HepG2 (cell line): Measurements from ENCODE around the gene CD300LF. TPM values are rescaled to one million over a fixed set of nuclear protein-coding genes. Genes with fewer than 3 reads are reported as not detected.

Source experiments
- ARNT ChIP-seq: fragments of 450-650 bp; IDR thresholded peaks from 2 replicates; pipeline ENCODE4 v1.6.1; 2017
- BRF2 ChIP-seq: sonication (generic); formaldehyde crosslinking; IDR thresholded peaks from 2 replicates; pipeline ENCODE4 v1.8.1; 2022; ENCODE audit warnings: mild to moderate bottlenecking, missing genetic modification reagents
- EED ChIP-seq: sonication (generic); formaldehyde crosslinking; IDR thresholded peaks from 2 replicates; pipeline ENCODE4 v1.5.0; 2020; ENCODE audit warnings: mild to moderate bottlenecking, missing genetic modification reagents
- HOXA7 ChIP-seq: sonication (generic); formaldehyde crosslinking; IDR thresholded peaks from 2 replicates; pipeline ENCODE4 v1.8.1; 2022; ENCODE audit warnings: mild to moderate bottlenecking, missing genetic modification reagents, moderate library complexity
- IKZF5 ChIP-seq: IDR thresholded peaks from 2 replicates; pipeline ENCODE4 v1.6.1; 2018; ENCODE audit warnings: missing genetic modification reagents, mild to moderate bottlenecking, missing compliant biosample characterization
- NFATC3 ChIP-seq: sonication (generic); formaldehyde crosslinking; IDR thresholded peaks from 2 replicates; pipeline ENCODE4 v1.5.1; 2020; ENCODE audit warnings: mild to moderate bottlenecking, missing genetic modification reagents
- ONECUT2 ChIP-seq: sonication (generic); formaldehyde crosslinking; IDR thresholded peaks from 2 replicates; pipeline ENCODE4 v1.4.0; 2020; ENCODE audit warnings: missing genetic modification reagents
- PLRG1 ChIP-seq: fragments of 450-650 bp; conservative IDR thresholded peaks from 2 replicates; pipeline ENCODE4 v1.6.1; 2016
- RXRA ChIP-seq: sonication (generic); formaldehyde crosslinking; IDR thresholded peaks from 2 replicates; pipeline ENCODE4 v1.5.1; 2020; ENCODE audit warnings: missing genetic modification reagents
- SNRNP70 ChIP-seq: fragments of 200-400 bp; formaldehyde crosslinking; IDR thresholded peaks from 2 replicates; pipeline ENCODE4 v1.6.1; 2017; ENCODE audit warnings: mild to moderate bottlenecking, low read depth, low read length, moderate library complexity
- SOX5 ChIP-seq: IDR thresholded peaks from 2 replicates; pipeline ENCODE4 v1.6.1; 2016; ENCODE audit warnings: borderline replicate concordance
- SRSF1 ChIP-seq: fragments of 200-400 bp; formaldehyde crosslinking; optimal IDR thresholded peaks from 2 replicates; pipeline ENCODE3; 2017; ENCODE audit warnings: mild to moderate bottlenecking, low read depth, low read length, moderate library complexity
- SSRP1 ChIP-seq: IDR thresholded peaks from 2 replicates; pipeline ENCODE4 v1.6.1; 2016; ENCODE audit warnings: control low read depth
- ZNF224 ChIP-seq: sonication (generic); formaldehyde crosslinking; IDR thresholded peaks from 2 replicates; pipeline ENCODE4 v1.5.0; 2020; ENCODE audit warnings: mild to moderate bottlenecking, missing genetic modification reagents
- ZNF558 ChIP-seq: sonication (generic); formaldehyde crosslinking; IDR thresholded peaks from 2 replicates; pipeline ENCODE4 v1.9.0; 2022; ENCODE audit warnings: mild to moderate bottlenecking, missing genetic modification reagents, borderline replicate concordance
- ZNF670 ChIP-seq: sonication (generic); formaldehyde crosslinking; IDR thresholded peaks from 2 replicates; pipeline ENCODE4 v1.8.0; 2022; ENCODE audit warnings: mild to moderate bottlenecking, missing genetic modification reagents, borderline replicate concordance
- polyA plus RNA-seq, 8 experiments: library from polyadenylated mRNA; depleted of rRNA in 3 of 8; stranded (reverse) in 7 of 8; unstranded in 1 of 8; fragments of >200 nt; fragmentation: Illumina TruSeq in 4 of 8; extraction: Trizol in 4 of 8; gene quantifications; 2 replicates each; pipeline versions ENCODE4 v1.2.1 to v1.2.3, GENCODE V29; 2011 to 2016; ENCODE audit warnings: low read depth in 4 of 8, missing spikeins in 1 of 8, mixed read lengths in 1 of 8; ENCODE audit not compliant: insufficient read depth in 1 of 8
- total RNA-seq, 5 experiments: library from RNA; depleted of rRNA; stranded (reverse); fragments of >200 nt; fragmentation: Illumina TruSeq; extraction: Trizol; gene quantifications; 2 replicates each; pipeline ENCODE4 v1.2.3, GENCODE V29; 2016; ENCODE audit warnings: low read depth in 1 of 5
- TF ChIP-seq, protein P1 (sequence below): sonication (generic); formaldehyde crosslinking; IDR thresholded peaks from 2 replicates; pipeline ENCODE4 v1.8.1; 2023; ENCODE audit warnings: missing genetic modification reagents, inconsistent platforms, borderline replicate concordance
- TF ChIP-seq, protein P2 (sequence below): sonication (generic); formaldehyde crosslinking; conservative IDR thresholded peaks from 2 replicates; pipeline ENCODE4 v1.4.0; 2020; ENCODE audit warnings: missing genetic modification reagents
- TF ChIP-seq, protein P3 (sequence below): IDR thresholded peaks from 2 replicates; pipeline ENCODE4 v1.6.1; 2016; ENCODE audit warnings: missing compliant biosample characterization, missing genetic modification reagents, borderline replicate concordance
- TF ChIP-seq, protein P4 (sequence below): IDR thresholded peaks from 2 replicates; pipeline ENCODE4 v1.6.1; 2012; ENCODE audit warnings: low read depth, low read length, improper control_type of control experiment
- TF ChIP-seq, protein P5 (sequence below): sonication (generic); formaldehyde crosslinking; conservative IDR thresholded peaks from 2 replicates; pipeline ENCODE4 v1.5.0; 2020; ENCODE audit warnings: missing genetic modification reagents

The CD300LF gene
- total and polyA plus RNA-seq, 2 of the 13 experiments (the other 11 are each of a cell fraction or from before 2014, with no cell fraction given): not detected

DNA sequence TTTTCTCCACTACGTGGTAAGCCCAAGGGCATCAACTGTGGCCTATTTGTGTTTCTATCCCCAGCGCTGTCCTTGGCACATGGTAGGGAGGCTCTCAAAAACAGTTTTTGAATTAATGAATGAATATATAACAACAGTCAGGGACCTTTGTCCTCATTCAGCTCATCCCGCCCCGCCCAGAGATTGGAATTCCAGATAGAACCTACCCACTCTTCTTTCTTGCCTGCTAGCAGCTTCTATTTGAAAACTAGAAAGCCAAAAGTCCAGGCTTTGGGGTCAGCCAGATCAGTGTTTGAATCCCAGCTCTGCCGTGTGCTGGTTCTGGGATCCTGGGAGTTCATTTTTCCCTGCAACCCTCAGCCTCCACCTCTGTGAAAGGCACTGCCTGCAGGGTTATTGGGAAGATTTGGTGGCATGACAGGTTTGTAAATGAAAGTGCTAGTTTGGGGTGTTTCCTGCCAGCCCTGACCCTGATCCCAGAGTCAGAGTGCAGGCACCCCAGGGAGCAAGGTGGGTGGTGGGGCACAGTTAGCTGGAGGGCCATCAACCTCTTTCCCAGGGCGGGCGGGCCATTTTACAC is 40.2 kb upstream of the CD300LF start (continued):
- no peak for TF ChIP-seq SOX5
- TF ChIP-seq, protein P1, sequence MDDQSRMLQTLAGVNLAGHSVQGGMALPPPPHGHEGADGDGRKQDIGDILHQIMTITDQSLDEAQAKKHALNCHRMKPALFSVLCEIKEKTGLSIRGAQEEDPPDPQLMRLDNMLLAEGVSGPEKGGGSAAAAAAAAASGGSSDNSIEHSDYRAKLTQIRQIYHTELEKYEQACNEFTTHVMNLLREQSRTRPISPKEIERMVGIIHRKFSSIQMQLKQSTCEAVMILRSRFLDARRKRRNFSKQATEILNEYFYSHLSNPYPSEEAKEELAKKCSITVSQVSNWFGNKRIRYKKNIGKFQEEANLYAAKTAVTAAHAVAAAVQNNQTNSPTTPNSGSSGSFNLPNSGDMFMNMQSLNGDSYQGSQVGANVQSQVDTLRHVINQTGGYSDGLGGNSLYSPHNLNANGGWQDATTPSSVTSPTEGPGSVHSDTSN: no peak
- TF ChIP-seq, protein P2, sequence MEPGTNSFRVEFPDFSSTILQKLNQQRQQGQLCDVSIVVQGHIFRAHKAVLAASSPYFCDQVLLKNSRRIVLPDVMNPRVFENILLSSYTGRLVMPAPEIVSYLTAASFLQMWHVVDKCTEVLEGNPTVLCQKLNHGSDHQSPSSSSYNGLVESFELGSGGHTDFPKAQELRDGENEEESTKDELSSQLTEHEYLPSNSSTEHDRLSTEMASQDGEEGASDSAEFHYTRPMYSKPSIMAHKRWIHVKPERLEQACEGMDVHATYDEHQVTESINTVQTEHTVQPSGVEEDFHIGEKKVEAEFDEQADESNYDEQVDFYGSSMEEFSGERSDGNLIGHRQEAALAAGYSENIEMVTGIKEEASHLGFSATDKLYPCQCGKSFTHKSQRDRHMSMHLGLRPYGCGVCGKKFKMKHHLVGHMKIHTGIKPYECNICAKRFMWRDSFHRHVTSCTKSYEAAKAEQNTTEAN (CRISPR knock-in tag): no peak
- TF ChIP-seq RXRA (CRISPR knock-in tag): no peak
- no peak for TF ChIP-seq ARNT
- no peak for TF ChIP-seq IKZF5 (CRISPR knock-in tag)
- TF ChIP-seq ONECUT2: no peak
- no peak for TF ChIP-seq NFATC3 (CRISPR knock-in tag)
- no peak for TF ChIP-seq ZNF558 (CRISPR knock-in tag)
- no peak for TF ChIP-seq EED (CRISPR knock-in tag)
- no peak for TF ChIP-seq ZNF224 (CRISPR knock-in tag)
- TF ChIP-seq, protein P3, sequence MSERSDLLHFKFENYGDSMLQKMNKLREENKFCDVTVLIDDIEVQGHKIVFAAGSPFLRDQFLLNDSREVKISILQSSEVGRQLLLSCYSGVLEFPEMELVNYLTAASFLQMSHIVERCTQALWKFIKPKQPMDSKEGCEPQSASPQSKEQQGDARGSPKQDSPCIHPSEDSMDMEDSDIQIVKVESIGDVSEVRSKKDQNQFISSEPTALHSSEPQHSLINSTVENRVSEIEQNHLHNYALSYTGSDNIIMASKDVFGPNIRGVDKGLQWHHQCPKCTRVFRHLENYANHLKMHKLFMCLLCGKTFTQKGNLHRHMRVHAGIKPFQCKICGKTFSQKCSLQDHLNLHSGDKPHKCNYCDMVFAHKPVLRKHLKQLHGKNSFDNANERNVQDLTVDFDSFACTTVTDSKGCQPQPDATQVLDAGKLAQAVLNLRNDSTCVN: no peak
- TF ChIP-seq, protein P4, sequence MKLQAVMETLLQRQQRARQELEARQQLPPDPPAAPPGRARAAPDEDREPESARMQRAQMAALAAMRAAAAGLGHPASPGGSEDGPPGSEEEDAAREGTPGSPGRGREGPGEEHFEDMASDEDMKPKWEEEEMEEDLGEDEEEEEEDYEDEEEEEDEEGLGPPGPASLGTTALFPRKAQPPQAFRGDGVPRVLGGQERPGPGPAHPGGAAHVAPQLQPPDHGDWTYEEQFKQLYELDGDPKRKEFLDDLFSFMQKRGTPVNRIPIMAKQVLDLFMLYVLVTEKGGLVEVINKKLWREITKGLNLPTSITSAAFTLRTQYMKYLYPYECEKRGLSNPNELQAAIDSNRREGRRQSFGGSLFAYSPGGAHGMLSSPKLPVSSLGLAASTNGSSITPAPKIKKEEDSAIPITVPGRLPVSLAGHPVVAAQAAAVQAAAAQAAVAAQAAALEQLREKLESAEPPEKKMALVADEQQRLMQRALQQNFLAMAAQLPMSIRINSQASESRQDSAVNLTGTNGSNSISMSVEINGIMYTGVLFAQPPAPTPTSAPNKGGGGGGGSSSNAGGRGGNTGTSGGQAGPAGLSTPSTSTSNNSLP: 0 out of 2 replicates have a peak, but pooled peaks have one; percentile 4
- no peak for TF ChIP-seq PLRG1
- TF ChIP-seq, protein P5, sequence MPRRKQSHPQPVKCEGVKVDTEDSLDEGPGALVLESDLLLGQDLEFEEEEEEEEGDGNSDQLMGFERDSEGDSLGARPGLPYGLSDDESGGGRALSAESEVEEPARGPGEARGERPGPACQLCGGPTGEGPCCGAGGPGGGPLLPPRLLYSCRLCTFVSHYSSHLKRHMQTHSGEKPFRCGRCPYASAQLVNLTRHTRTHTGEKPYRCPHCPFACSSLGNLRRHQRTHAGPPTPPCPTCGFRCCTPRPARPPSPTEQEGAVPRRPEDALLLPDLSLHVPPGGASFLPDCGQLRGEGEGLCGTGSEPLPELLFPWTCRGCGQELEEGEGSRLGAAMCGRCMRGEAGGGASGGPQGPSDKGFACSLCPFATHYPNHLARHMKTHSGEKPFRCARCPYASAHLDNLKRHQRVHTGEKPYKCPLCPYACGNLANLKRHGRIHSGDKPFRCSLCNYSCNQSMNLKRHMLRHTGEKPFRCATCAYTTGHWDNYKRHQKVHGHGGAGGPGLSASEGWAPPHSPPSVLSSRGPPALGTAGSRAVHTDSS: no peak
- TF ChIP-seq HOXA7 (CRISPR knock-in tag): no peak
- 0 out of 2 replicates have a peak, but pooled peaks have one; percentile 35 for TF ChIP-seq SSRP1 (CRISPR knock-in tag)
- no peak for TF ChIP-seq SNRNP70
- TF ChIP-seq ZNF670: no peak
- no peak for TF ChIP-seq BRF2 (CRISPR knock-in tag)
- no peak for TF ChIP-seq SRSF1
